Measurements from ENCODE around the gene ARFGEF3. TPM values are rescaled to one million over a fixed set of nuclear protein-coding genes. Genes with fewer than 3 reads are reported as not detected.
A peak's percentile ranks its signal among the peaks of the same experiment; 100 is the strongest.
"Not testable (repeated sequence)": the region's sequence is repeated elsewhere in the genome, so short reads cannot be mapped to it uniquely, and the experiment has no call there.

ARFGEF3 gene
- total RNA-seq, 1 donor from 2014 or later, result 0.18 TPM

DNA sequence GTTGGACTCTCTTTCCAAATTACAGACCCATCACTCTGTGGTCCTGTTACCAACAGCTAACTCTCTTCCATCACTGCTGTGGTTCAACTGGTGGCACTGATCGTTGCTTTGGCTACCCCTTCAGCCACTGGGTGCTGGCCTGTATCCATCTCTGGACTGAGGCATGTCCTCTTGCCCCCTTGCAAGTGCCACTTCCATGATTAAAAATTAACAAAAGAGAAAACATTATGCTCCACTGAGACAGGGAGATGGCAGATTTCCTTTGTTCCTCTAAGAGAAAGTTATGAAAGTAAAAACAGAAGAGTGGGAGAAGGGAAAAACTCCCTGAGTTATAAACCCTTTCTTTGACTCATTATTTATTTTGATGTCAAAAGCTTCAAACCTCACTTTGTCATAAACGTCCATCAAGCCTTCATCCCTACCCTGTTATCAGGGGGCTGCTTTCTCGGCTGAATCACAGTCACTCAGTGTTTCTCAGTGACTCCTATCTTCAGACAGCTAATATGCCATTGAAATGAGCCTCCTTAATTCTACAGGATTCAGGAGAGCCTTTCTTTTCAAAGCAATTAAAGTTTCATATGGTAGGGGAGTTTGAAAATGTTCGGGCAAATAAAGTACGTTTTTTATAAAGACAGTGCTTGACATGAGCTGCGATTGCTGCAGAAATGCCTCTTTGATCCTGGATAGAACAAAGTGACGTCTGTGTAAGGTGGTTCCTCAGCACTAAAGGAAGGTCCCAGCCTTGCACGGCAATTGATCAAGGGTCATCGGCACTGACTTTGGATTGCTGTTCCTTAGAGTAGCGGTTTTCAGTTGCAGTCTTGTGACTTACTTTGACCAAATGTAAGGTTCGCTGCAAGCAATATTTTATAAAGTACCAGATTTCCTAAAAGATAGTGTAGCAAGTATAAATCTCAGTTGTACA, 106.5 kb downstream of the ARFGEF3 start:
- DNase-seq (ENCODE audit: low spot score), result peak; percentile 73
- ATAC-seq, result peak; percentile 90

GRCh38 chr6:138271451-138271850, 109.7 kb downstream of the ARFGEF3 start:
- no peak for DNase-seq (ENCODE audit: low spot score)
- no peak for ATAC-seq

DNA sequence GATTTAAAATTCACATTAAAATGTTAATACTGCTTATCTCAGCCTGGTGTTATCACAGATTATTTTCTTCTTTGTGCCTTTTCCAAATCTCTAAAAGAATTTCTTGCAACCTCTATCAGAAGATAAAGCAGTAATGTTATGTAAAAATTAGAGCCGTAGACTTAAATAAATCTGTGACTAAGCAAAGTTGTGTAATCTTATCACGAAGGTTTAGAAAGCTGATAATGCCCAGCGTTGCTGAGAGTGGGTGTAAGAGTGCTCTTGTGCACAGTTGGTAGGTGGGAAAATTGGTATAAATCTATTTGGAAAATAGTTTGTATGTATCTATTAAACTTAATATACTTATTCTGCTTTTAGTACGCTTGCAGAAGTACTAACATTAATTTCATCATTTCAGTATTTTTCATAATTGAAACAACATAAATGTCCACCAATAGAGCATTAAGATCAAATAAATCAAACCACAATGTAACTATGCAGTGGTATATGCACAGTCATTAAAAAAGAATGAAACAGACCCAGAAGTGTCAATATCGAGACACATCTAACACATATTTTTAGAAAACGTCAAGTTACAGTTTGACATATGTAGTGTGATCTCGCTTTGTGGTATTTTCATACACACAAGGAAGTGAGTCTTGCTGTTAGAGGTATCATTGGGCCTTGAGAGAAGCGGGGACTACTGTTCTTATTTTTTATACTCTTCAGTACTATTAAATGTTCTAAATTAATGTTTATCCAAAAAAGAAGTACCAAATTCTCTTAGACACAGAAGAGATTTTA, 111.0 kb downstream of the ARFGEF3 start:
- no peak for ATAC-seq

GRCh38 chr6:138275976-138276375, 114.2 kb downstream of the ARFGEF3 start:
- ATAC-seq, result no peak
- no peak for DNase-seq (ENCODE audit: low spot score)

More for the DNA sequence above, 111.0 kb downstream of the ARFGEF3 start:
- DNase-seq (ENCODE audit: low spot score), result no peak

DNA sequence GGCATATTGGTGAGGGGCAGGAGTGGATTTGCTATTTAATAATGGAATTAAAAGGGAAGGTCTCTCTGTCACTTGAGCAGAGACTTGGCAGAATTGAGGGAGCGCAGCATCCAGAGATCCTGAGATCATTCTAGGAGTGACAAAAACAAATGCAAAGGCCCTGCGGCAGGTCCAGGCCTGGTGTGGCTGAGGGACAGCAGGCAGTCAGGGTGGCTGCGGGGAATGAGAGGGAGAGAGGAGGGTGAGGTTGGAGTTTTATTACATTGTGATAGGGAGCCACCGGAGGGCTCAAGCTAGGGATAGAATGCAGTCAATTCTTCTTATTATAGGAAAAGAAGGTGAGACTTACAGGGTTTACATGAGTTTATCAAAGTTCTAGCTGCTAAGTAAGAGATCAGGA, 116.1 kb downstream of the ARFGEF3 start:
- DNase-seq (ENCODE audit: low spot score) (no peak), ATAC-seq (no peak)

GRCh38 chr6:138278326-138278725, 116.6 kb downstream of the ARFGEF3 start:
- ATAC-seq, result peak; percentile 97
- DNase-seq (ENCODE audit: low spot score), result no peak

- DNase-seq (ENCODE audit: low spot score) (no peak), ATAC-seq (no peak)
Observed at GRCh38 chr6:138285800-138286199, 124.1 kb downstream of the ARFGEF3 start.

GRCh38 chr6:138286698-138287097, 125.0 kb downstream of the ARFGEF3 start:
- no peak for DNase-seq (ENCODE audit: low spot score)

GRCh38 chr6:138287144-138287955, 125.6 kb downstream of the ARFGEF3 start:
- DNase-seq (ENCODE audit: low spot score) (peak; percentile 62), ATAC-seq (peak; percentile 74)

More at GRCh38 chr6:138286698-138287097, 125.0 kb downstream of the ARFGEF3 start:
- no peak for ATAC-seq

DNA sequence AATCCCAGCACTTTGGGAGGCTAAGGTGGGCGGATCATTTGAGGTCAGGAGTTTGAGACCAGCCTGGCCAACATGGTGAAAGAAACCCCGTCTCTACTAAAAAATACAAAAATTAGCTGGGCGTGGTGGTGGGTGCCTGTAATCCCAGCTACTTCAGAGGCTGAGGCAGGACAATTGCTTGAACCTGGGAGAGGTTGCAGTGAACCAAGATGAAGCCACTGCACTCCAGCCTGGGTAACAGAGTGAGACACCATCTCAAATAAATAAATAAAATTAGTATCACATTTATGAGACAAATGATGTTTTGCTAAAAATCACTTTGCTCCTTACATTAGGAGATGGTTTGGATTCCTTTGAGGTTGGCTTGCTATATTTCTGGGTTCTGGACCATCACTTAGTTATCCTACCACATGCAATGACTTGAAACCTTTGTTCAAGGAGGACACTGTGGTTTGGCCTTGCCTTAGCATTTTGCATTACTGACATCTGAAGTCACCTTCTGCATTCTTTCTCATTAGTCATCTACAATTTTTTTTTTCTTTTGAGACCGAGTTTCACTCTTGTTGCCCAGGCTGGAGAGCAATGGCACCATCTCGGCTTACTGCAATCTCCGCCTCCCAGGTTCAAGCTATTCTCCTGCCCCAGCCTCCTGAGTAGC, 126.8 kb downstream of the ARFGEF3 start:
- not testable (repeated sequence) for DNase-seq (ENCODE audit: low spot score); ATAC-seq

DNA sequence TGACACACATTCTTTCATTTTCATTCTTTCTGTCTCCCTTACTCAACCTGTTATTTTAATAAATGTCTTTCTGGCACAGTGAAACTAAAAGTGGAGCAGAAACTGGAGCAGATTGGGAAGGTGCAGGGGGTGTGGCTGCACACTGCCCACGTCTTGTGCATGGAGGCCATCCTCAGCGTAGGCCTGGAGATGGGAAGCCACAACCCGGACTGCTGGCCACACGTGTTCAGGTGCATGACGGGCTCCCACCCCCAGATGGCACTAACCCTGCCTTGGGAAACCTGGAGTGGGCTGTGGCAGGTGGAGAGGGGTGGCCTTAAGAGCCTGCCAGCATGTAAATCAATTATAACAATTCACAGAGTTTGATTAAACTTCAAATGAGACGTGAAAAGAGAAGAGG, 128.0 kb downstream of the ARFGEF3 start:
- ATAC-seq, result peak; percentile 89
- peak; percentile 75 for DNase-seq (ENCODE audit: low spot score)

GRCh38 chr6:138290423-138290962, 128.8 kb downstream of the ARFGEF3 start:
- DNase-seq (ENCODE audit: low spot score) (peak; percentile 57), ATAC-seq (peak; percentile 77)

- ATAC-seq (no peak), DNase-seq (ENCODE audit: low spot score) (no peak)
Observed at GRCh38 chr6:138291036-138291848, 129.5 kb downstream of the ARFGEF3 start.

GRCh38 chr6:138291849-138292181, 130.1 kb downstream of the ARFGEF3 start:
- ATAC-seq (no peak), DNase-seq (ENCODE audit: low spot score) (no peak)

DNA sequence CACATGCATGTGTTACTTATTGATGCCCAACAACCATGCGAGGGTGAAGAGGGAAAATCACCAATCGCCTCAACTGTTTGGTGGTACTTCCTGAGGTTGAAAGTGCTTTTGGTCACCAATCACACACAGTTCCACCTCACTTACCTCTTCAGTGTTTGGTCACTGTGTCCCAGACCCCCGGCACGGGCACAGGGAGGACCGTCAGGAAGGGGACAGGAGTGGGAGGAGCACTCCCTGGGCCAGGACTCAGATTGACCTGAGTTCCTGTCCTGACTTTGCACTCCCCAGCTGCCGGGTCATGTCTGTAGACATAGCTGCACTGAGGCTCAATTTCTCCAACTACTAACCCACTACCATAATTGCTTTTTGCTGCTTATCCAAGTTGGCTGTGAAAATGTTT, 130.7 kb downstream of the ARFGEF3 start:
- DNase-seq (ENCODE audit: low spot score) (no peak), ATAC-seq (no peak)

DNA sequence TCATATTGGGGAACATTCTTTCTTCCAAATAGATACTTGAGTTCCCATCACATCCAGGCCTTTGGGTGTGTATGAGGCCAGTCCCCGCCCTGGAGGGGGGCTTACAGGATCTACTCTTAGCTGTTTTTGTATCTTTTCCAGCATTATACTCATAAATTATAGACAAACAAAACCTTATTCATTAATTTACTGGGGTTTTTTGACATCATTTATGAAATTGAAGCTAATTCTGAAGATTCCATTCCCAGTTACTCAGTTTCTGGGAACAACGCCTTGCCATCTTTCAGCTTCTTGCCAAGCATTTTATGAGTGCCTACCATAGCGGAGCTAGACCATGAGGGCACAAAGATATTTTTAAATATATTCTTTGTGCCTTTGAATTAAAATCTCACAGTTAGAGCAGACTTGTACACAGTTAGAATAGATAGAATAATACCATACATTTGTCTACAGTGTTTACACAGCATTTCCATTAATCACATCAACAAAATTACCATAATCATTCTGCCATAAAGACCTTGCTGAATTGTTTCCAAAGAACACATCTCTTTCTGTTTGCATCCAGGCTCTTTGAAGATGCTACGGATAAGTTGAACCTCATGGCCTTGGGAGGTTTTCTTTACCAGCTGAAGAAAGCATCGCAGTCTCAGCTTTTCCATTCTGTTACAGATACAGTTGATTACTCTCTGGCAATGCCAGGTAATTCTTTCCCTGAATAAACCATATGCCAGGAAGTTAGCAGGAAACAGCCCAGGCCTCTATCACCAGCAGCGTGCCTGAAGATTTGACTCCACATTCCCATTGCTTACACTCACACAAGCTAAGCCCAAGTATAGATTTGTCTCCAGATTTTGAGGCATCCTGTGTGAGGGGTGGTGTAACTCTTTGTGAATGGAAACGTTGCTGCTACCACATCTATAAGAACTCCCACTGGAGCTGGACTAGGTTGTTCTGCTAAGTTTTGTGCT, 132.0 kb downstream of the ARFGEF3 start:
- DNase-seq (ENCODE audit: low spot score) (no peak), ATAC-seq (no peak)

GRCh38 chr6:138296381-138296780, 134.6 kb downstream of the ARFGEF3 start:
- ATAC-seq (no peak), DNase-seq (ENCODE audit: low spot score) (no peak)

GRCh38 chr6:138296786-138297185, 135.0 kb downstream of the ARFGEF3 start:
- no peak for ATAC-seq
- no peak for DNase-seq (ENCODE audit: low spot score)

All from left lobe of liver (tissue), 2 donors.